ENCODE data around the gene LRRN2. TPM values are rescaled to one million over a fixed set of nuclear protein-coding genes. Genes with fewer than 3 reads are reported as not detected.

The LRRN2 gene
- total RNA-seq, 1 experiment from 2014 or later: 5.8 TPM

GRCh38 chr1:204648576-204648975 lies 37.0 kb downstream of the LRRN2 start:
- Histone ChIP-seq H3K18ac (ENCODE audit: insufficient read length, low read depth, low read length) (no peak overlapping the region), H2BK5ac (ENCODE audit: insufficient read length, low read length) (no peak overlapping the region), H2BK15ac (ENCODE audit: low read depth, low read length) (no peak overlapping the region), H3K4me1 (ENCODE audit: insufficient read depth, low read length) (peaks cover 10% of the 10 kb centered on the region; the same call in 1 of the 2 replicates), H3T11ph (ENCODE audit: low read length) (no peak overlapping the region), H4K20me1 (ENCODE audit: control insufficient read depth, insufficient read depth, insufficient read length) (no peaks in the 10 kb centered on the region), H2BK12ac (ENCODE audit: insufficient read length, low read depth, low read length) (no peak overlapping the region), H3K9ac (ENCODE audit: extremely low read depth, insufficient read length, low read length) (no peak overlapping the region), H2BK20ac (ENCODE audit: low read depth, low read length, poor library complexity, severe bottlenecking) (no peak overlapping the region), H3K14ac (ENCODE audit: insufficient read depth, low read length) (no peak overlapping the region), H2AFZ (ENCODE audit: low read length) (no peak overlapping the region), H3K79me2 (ENCODE audit: insufficient read depth, low read length) (no peaks in the 10 kb centered on the region), H3K23ac (ENCODE audit: insufficient read length, low read depth, low read length) (no peak overlapping the region), H3K4me2 (ENCODE audit: insufficient read depth, insufficient read length, low read length) (no peak overlapping the region), H3K4ac (ENCODE audit: low read depth, low read length) (no peak overlapping the region), H3K27me3 (ENCODE audit: insufficient read depth, low read length) (no peaks in the 10 kb centered on the region), H3K56ac (ENCODE audit: insufficient read length, low read depth, low read length) (no peak overlapping the region), H3K79me1 (ENCODE audit: insufficient read depth, low read depth, low read length, poor library complexity, severe bottlenecking) (no peaks in the 10 kb centered on the region), H4K91ac (ENCODE audit: insufficient read length, low read depth, low read length) (no peak overlapping the region), H2AK5ac (ENCODE audit: insufficient read length, low read length) (no peak overlapping the region), H4K8ac (replicated peaks; ENCODE audit: insufficient read length, low read depth, low read length) (no peak overlapping the region), H3K27ac (ENCODE audit: insufficient read length, low read depth, low read length) (no peak overlapping the region), H3K23me2 (ENCODE audit: insufficient read length, low read depth, low read length, poor library complexity, severe bottlenecking) (no peaks in the 10 kb centered on the region), H3K9me3 (ENCODE audit: control insufficient read depth, low read depth, low read length) (no peaks in the 10 kb centered on the region), H2BK120ac (ENCODE audit: low read depth, low read length, poor library complexity, severe bottlenecking) (no peak overlapping the region), H4K5ac (ENCODE audit: insufficient read length, low read depth, low read length) (no peak overlapping the region)
- Mint-ChIP-seq H3K4me1 (peaks cover 42 to 49% of the 10 kb centered on the region in 2 experiments), H3K36me3 (ENCODE audit: insufficient read depth in 1 of 3, low read depth in 3 of 3) (no peaks in the 10 kb centered on the region; a peak in 1 of 7 replicates), H3K27me3 (ENCODE audit: low read depth) (peaks cover 19% of the 10 kb centered on the region), H3K9me3 (no peaks in the 10 kb centered on the region), H3K27ac (no peak overlapping the region), H3K4me3 (no peak overlapping the region)
- no CpG with 5 or more reads among the region's 4 CpGs for WGBS (ENCODE audit: extremely low coverage, insufficient read length, low lambda C conversion rate)
- DNase-seq: no peak
- no peak for TF ChIP-seq CTCF (conservative IDR thresholded peaks at IDR 0.05)
